GM18526 (cell line): ENCODE data around the gene NCK2.

Experiments used
- POLR2A ChIP-seq: IDR thresholded peaks from 3 replicates; pipeline ENCODE4 v1.6.1; 2011; ENCODE audit not compliant: insufficient read length; ENCODE audit errors: extremely low read depth

Gene NCK2

DNA sequence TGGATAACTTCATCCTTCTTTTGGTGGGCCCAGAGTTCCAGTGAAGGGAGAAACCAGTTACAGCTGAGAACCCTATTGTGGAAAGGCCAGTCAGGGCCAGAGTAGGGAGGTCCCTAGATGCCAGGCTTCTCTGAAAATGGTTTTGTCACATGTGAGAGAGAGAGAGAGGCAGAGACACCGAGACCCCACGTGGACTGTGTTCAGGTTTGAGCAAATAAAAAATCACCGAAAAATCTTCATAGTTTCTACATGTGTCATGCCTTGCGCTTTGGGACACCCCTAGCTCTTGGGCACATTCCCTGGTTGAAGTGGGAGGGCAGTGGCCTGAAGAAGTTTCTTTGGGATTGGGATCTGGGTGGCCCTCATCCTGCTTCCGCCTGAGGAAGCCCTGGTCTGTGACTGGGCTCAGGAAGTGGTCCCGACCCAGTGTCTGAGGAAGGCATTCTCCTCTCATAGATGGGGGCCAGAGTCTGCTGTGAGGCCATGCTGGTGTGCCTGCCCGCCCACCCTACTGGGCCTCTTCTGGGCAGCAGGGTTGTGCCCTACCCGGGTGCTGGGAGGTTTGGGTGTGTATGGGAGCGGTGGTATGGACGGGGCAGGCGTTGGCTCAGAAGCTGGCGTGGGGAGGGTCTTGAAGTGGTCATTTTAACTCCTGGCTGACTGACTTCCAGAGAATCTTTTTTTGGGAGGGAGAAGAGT is 16.1 kb downstream of the NCK2 start:
- no peak for TF ChIP-seq POLR2A

- no peak for TF ChIP-seq POLR2A
Measured at GRCh38 chr2:105761931-105762515, 17.3 kb downstream of the NCK2 start.

DNA sequence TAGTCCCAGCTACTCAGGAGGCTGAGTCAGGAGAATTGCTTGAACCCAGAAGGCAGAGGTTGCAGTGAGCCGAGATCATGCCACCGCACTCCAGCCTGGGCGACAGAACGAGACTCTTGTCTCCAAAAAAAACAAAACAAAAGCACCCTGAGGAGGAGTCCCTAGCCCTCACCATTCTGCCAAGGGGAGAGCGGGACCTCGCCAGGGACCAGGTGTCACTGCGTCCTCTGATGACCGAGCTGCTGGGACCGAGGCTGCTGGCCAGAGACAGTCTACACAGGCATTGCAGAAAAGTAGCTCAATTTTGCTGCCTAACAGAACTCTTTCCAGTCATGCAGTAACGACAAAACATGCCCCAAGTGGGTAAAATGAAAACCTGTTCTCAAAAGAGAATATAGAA is 18.4 kb downstream of the NCK2 start:
- no peak for TF ChIP-seq POLR2A

- no peak for TF ChIP-seq POLR2A
Measured at GRCh38 chr2:105764059-105764458, 19.3 kb downstream of the NCK2 start.

- no peak for TF ChIP-seq POLR2A
Measured at GRCh38 chr2:105765415-105766299, 20.9 kb downstream of the NCK2 start.

GRCh38 chr2:105766300-105766866 is 21.7 kb downstream of the NCK2 start:
- no peak for TF ChIP-seq POLR2A

GRCh38 chr2:105768176-105768575 is 23.5 kb downstream of the NCK2 start:
- TF ChIP-seq POLR2A: no peak

DNA sequence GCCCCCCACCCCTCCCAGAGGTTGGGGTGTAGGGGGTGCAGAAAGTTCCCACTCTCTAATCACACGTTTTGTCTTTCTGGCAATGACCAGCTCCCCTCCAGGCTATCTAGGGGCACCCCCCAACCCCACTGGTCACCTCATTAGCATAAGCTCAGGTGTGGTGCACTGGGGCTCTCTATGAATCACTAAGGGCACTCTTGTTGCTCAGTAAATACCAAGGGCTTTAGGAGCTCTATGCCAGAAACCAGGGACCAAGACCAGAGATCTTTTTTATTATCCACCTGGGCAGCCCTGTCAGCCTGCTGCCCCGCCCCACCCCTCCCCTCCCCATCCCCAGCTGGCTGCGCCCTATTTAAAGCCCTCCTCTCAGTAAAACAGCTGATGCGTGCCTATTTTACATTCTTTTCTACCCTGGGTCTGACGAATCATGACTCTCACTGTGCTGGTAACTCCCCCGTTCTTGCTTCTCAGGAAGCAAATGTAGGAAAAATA is 24.3 kb downstream of the NCK2 start:
- no peak for TF ChIP-seq POLR2A

- no peak for TF ChIP-seq POLR2A
Measured at GRCh38 chr2:105769504-105769903, 24.8 kb downstream of the NCK2 start.

DNA sequence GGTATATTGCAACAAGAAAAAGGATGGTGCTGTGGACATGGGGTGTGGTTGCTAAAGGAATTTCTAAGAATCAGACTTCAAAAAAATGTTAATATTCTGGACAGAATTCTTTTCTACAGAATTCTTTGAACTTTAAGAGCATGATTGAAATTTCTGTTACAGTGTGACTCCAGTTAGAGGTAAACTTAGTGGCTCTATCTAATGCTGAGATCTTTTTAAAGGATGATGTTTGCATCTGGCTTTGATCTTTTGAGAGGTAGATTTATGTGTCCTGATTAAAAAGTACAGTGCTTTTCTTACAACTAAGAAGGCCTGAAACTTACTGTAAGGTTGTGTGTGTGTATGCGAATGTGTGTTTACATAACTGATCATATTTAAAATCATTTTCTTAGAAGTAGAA is 25.4 kb downstream of the NCK2 start:
- TF ChIP-seq POLR2A: no peak

- no peak for TF ChIP-seq POLR2A
Measured at GRCh38 chr2:105771836-105772235, 27.1 kb downstream of the NCK2 start.

GRCh38 chr2:105772362-105772761 is 27.6 kb downstream of the NCK2 start:
- no peak for TF ChIP-seq POLR2A

GRCh38 chr2:105773568-105773967 is 28.9 kb downstream of the NCK2 start:
- TF ChIP-seq POLR2A: no peak

DNA sequence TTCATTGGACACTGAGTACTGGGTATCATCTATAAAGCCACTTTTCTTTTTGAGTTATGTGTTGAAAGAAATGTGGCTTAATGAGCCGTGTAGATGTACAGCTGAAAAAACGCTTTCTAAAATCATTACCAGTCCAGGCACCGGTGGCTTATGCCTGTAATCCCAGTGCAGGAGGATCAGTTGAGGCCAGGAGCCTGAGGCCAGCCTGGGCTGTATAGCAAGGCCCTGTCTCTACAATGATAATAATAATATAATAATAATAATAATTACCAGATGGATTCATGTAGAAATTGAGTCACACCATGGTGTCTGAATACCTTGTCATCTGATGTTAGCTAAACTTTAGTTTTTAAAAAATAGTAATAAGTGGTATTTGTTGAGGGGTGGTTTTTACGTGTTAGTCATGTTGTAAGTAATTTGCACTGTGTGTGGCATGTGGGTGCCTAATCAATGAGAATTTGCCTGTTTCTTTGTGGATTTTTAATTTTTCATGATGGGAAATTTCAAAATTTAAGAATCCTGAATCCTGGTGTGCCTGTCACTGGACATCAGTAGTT is 30.1 kb downstream of the NCK2 start:
- TF ChIP-seq POLR2A: no peak
